Osteoblast (primary cell): Measurements from ENCODE around the gene BAHD1. TPM values are rescaled to one million over a fixed set of nuclear protein-coding genes. Genes with fewer than 3 reads are reported as not detected.
A peak's percentile ranks its signal among the peaks of the same experiment; 100 is the strongest.

Source experiments
- DNase-seq: peaks from one replicate; pipeline ENCODE4 v3.0.0; 2011; ENCODE audit warnings: low spot score, mixed read lengths; ENCODE audit not compliant: insufficient read length; ENCODE audit errors: missing footprints
- H2AFZ ChIP-seq: 2 replicates; pipeline ENCODE4 v1.6.0; 2011; ENCODE audit warnings: mild to moderate bottlenecking, low read length
- H3K27ac ChIP-seq: 2 replicates; pipeline ENCODE4 v1.5.1; 2011; ENCODE audit warnings: mild to moderate bottlenecking, low read depth, low read length, moderate library complexity
- H3K27me3 ChIP-seq: 2 replicates; pipeline ENCODE4 v1.6.0; 2012; ENCODE audit warnings: mild to moderate bottlenecking, control low read depth, inconsistent platforms, low read length, moderate library complexity; ENCODE audit not compliant: insufficient read depth
- H3K36me3 ChIP-seq: 2 replicates; pipeline ENCODE4 v1.5.1; 2011; ENCODE audit warnings: mild to moderate bottlenecking, low read length, control low read depth, moderate library complexity; ENCODE audit not compliant: insufficient read depth
- H3K4me1 ChIP-seq: 2 replicates; pipeline ENCODE4 v1.5.1; 2011; ENCODE audit warnings: mild to moderate bottlenecking, low read length, control low read depth, moderate library complexity; ENCODE audit not compliant: insufficient read depth
- H3K4me2 ChIP-seq: 2 replicates; pipeline ENCODE4 v1.6.0; 2011; ENCODE audit warnings: mild to moderate bottlenecking, low read length; ENCODE audit not compliant: insufficient read depth
- H3K4me3 ChIP-seq: fragments of 200-600 bp; sonication (generic); 3 replicates; pipeline ENCODE4 v1.5.1; 2012; ENCODE audit warnings: mild to moderate bottlenecking, low read length, inconsistent platforms; ENCODE audit not compliant: insufficient read depth
- H3K79me2 ChIP-seq: 2 replicates; pipeline ENCODE4 v1.6.0; 2012; ENCODE audit warnings: mild to moderate bottlenecking, low read length, control low read depth, inconsistent platforms; ENCODE audit not compliant: insufficient read depth
- H3K9me3 ChIP-seq: 2 replicates; pipeline ENCODE4 v1.5.1; 2011; ENCODE audit warnings: low read depth, low read length, control low read depth
- H4K20me1 ChIP-seq: 2 replicates; pipeline ENCODE4 v1.6.0; 2012; ENCODE audit warnings: mild to moderate bottlenecking, low read length, control low read depth; ENCODE audit not compliant: insufficient read depth
- CTCF ChIP-seq: IDR thresholded peaks from 2 replicates; pipeline ENCODE4 v1.5.1; 2011; ENCODE audit warnings: mild to moderate bottlenecking, low read depth, low read length, moderate library complexity; ENCODE audit errors: extremely low read depth
- total RNA-seq: library from RNA; depleted of rRNA; stranded (reverse); fragments of >200 nt; gene quantifications from 2 replicates; pipeline ENCODE4 v1.2.3, GENCODE V29; 2012

Gene BAHD1
- total RNA-seq, 1 donor, result 10.5 TPM

- Histone ChIP-seq H2AFZ (no peak overlapping the region), H3K36me3 (peaks cover 78% of the 10 kb centered on the region), H3K4me2 (no peak overlapping the region), H3K9me3 (no peaks in the 10 kb centered on the region), H3K4me3 (no peak overlapping the region), H4K20me1 (peaks cover 4% of the 10 kb centered on the region), H3K27me3 (no peaks in the 10 kb centered on the region), H3K79me2 (no peaks in the 10 kb centered on the region), H3K4me1 (no peaks in the 10 kb centered on the region), H3K27ac (no peak overlapping the region)
- no peak for DNase-seq
- no peak for TF ChIP-seq CTCF
Observed at GRCh38 chr15:40414816-40415215, 25.9 kb upstream of the BAHD1 start.

- Histone ChIP-seq H3K27ac (no peak overlapping the region), H3K4me3 (no peak overlapping the region), H3K4me2 (no peak overlapping the region), H3K4me1 (no peaks in the 10 kb centered on the region), H3K27me3 (no peaks in the 10 kb centered on the region), H3K9me3 (no peaks in the 10 kb centered on the region), H2AFZ (no peak overlapping the region), H3K79me2 (no peaks in the 10 kb centered on the region), H3K36me3 (peaks cover 75% of the 10 kb centered on the region), H4K20me1 (peaks cover 4% of the 10 kb centered on the region)
- no peak for TF ChIP-seq CTCF
- DNase-seq, result peak; percentile 53
Observed at GRCh38 chr15:40415226-40415625, 25.5 kb upstream of the BAHD1 start.

DNA sequence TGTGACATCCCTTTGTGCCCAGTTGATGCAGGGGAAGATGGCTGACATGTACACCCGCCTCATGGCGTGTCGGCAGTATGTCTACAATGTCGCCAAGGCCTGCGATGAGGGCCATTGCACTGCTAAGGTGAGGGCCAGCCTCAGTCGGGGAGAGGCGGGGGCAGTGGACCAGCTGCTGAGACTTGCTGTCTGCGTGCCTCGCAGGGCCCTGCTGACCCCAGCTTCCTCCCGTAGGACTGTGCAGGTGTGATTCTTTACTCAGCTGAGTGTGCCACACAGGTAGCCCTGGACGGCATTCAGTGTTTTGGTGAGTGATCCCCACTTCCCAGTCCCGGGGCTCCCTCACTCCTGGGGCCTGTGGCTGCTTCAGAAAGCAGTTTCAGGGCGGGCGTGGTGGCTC, 24.7 kb upstream of the BAHD1 start:
- H2AFZ ChIP-seq, result no peak overlapping the region
- H3K4me3 ChIP-seq, result no peak overlapping the region
- peak; percentile 25 for DNase-seq
- H3K9me3 ChIP-seq, result no peaks in the 10 kb centered on the region
- H3K27ac ChIP-seq, result no peak overlapping the region
- H3K36me3 ChIP-seq, result peaks cover 67% of the 10 kb centered on the region
- H4K20me1 ChIP-seq, result peaks cover 9% of the 10 kb centered on the region
- H3K79me2 ChIP-seq, result no peaks in the 10 kb centered on the region
- no peak overlapping the region for H3K4me2 ChIP-seq
- H3K4me1 ChIP-seq, result peaks cover under 1% of the 10 kb centered on the region
- H3K27me3 ChIP-seq, result no peaks in the 10 kb centered on the region
- TF ChIP-seq CTCF, result no peak

GRCh38 chr15:40418126-40418525, 22.6 kb upstream of the BAHD1 start:
- Histone ChIP-seq H3K4me1 (peaks cover 9% of the 10 kb centered on the region), H3K79me2 (no peaks in the 10 kb centered on the region), H3K4me2 (no peak overlapping the region), H4K20me1 (peaks cover 5% of the 10 kb centered on the region), H3K4me3 (no peak overlapping the region), H3K27me3 (no peaks in the 10 kb centered on the region), H3K27ac (no peak overlapping the region), H2AFZ (no peak overlapping the region), H3K9me3 (no peaks in the 10 kb centered on the region), H3K36me3 (peaks cover 46% of the 10 kb centered on the region)
- peak; percentile 76 for DNase-seq
- no peak for TF ChIP-seq CTCF
